Endometrial microvascular endothelial cells (primary cell): ENCODE results near the gene ZNF692. TPM values are rescaled to one million over a fixed set of nuclear protein-coding genes. Genes with fewer than 3 reads are reported as not detected.
"Not testable (repeated sequence)": the region's sequence is repeated elsewhere in the genome, so short reads cannot be mapped to it uniquely, and the experiment has no call there.

Source experiments
- in situ Hi-C: cut with HindIII; loops from 2 replicates; pipeline ENCODE4 v1.10.0; 2017; ENCODE audit warnings: low sequenced_read_pairs, low pct_unique_long_range_greater_than_20kb; ENCODE audit errors: inconsistent ontology term
- total RNA-seq: library from RNA; depleted of rRNA; stranded (reverse); fragments of >200 nt; gene quantifications from one replicate; pipeline ENCODE4 v1.2.3, GENCODE V29; 2015; ENCODE audit errors: inconsistent ontology term

Gene ZNF692
- total RNA-seq, 1 donor from 2014 or later = 43.8 TPM

- in situ Hi-C loops = no loop called here
Measured at GRCh38 chr1:248884632-248885295, 25.9 kb upstream of the ZNF692 start.

GRCh38 chr1:248882427-248882826, 23.5 kb upstream of the ZNF692 start:
- in situ Hi-C loops = not testable (repeated sequence)

DNA sequence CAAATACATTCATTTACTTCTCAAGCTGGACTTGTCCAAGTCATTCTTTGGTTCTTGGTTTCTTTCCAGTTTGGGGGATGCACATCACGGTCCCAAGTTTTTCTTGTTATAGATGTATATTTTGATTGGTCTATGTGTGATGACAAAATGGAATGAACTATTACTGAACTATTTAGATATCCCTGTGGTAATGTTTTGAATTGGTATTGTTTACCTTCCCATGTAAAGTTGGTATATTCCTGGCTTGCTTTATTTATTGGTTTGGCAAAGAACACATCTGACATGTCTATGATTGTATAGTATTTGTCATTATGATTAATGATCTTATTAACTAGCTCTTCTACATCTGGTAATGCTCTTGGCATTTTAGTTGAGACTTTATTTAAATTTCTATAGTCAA, 22.4 kb upstream of the ZNF692 start:
- in situ Hi-C loops = no loop called here

DNA sequence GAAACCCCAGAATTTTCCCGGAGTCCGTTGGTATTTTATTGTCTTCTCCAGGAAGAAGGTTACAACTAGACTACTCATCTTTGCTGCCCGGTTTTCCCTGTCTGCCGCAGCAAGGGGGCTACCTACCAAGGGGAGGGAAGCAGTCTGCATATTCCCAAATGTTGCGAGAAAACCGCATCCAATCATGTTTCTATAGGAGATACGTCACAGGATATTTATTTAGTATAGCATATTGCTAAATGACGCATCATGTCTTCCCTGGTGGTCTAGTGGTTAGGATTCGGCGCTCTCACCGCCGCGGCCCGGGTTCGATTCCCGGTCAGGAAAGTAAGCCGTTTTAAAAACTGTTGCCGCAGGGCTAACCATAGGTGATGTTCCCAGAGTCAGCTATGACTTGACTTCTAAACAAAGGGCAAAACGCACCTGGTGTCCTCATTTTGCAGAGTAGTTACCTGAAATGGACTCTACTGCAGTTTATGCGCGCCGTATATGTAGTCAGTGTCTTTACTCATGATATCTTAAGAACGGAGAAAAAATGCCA, 15.2 kb upstream of the ZNF692 start:
- in situ Hi-C loops = no loop called here

DNA sequence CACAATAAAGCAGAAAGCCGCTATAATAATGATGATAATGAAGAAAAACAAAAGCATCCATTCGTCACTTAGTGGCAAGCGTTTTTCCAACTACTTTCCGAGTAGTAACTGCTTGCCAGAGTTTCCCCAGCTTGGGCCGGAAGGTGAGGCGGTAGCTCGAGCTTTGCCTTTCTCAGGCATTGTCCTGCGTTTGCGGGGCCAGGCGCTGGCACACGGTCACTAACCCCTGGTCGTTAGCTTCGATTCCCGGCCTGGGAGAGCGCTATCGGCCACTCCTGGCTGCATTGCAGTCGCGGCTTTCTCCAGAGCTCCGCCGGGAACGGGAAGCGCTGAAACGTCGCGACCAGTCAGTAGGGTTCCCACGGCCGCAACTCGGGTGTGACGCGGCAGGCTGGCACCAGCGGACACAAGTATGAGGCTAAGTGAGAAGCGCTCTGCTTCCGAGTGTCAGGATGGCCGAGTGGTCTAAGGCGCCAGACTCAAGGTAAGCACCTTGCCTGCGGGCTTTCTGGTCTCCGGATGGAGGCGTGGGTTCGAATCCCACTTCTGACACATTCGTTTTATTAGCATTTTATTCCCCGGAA, 14.6 kb upstream of the ZNF692 start:
- in situ Hi-C loops = no loop called here

GRCh38 chr1:248872752-248873408, 14.0 kb upstream of the ZNF692 start:
- in situ Hi-C loops = no loop called here

DNA sequence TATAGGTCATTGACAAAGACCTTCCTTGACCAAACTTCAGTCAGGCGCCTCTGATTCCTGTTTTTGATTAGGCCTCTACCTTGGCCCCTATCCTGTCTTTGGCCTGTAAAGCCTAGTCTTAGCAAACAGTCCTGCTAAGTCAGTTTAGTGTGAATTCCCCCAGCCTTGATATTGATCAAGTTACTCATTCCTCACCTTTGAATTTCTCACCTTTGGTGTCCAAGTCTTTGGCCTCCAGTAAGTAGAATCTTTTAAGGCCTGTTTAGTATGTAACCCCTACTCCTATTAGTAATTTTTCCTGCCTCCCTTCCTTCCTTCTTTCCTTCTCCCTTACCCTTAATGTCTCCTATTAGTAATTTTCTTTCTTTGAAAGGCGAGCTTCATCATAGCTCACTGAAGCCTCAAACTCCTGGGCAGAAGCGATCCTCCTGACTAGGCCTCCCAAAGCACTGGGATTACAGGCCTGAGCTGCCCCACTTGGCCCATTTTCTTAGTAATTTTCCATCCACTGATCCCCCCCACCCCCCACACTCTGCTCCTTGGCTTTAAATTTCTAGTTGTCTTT, 13.0 kb upstream of the ZNF692 start:
- in situ Hi-C loops = no loop called here

DNA sequence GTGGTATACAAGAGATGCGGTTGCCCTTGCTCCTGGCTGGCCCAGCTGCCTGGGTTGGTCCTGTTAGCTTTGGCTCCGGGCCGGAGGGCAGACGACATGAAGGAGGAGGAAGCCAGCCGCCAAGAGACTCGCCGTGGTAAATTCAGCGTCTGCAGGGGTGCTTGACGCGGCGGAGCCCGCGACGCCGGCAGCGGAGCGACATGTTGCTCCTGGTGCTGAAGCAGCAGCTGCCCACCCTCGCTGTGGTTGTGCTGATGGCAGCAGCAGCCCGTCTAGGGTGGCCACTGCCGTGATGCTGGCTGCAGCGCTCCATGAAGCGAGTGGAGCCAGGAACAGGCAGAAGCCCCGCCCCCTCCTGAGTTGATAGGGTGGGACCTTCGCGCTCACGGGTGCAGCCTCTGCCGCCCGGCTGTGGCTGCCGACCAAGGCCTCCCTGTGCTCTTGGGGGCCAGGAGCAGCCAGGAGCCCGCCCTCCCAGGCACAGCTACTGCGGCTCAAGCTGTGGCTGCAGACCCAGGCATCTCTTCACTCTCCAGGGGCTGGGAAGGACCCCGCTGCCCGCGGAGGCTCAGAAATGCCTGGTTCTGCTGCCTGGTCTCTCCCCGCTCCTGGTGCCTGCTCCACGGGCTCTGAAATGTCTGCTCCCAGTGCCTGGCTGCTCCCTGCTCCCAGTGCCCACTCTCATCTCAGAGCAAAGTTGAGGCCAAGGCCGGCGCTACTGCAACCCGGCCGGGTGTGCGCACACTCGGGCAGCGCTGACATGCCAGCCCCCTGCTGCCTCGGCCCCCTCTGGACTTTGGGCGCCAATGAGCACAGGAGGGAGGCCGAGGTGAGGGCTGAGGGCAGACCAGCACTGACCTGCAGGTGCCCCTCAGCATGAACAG, 4.4 kb upstream of the ZNF692 start:
- in situ Hi-C loops = no loop called here

- in situ Hi-C loops = no loop called here
Measured at GRCh38 chr1:248862695-248862997, 3.8 kb upstream of the ZNF692 start.

- in situ Hi-C loops = no loop called here
Measured at GRCh38 chr1:248861616-248862015, 2.7 kb upstream of the ZNF692 start.

- in situ Hi-C loops = no loop called here
Measured at GRCh38 chr1:248860007-248860406, 1.1 kb upstream of the ZNF692 start.

DNA sequence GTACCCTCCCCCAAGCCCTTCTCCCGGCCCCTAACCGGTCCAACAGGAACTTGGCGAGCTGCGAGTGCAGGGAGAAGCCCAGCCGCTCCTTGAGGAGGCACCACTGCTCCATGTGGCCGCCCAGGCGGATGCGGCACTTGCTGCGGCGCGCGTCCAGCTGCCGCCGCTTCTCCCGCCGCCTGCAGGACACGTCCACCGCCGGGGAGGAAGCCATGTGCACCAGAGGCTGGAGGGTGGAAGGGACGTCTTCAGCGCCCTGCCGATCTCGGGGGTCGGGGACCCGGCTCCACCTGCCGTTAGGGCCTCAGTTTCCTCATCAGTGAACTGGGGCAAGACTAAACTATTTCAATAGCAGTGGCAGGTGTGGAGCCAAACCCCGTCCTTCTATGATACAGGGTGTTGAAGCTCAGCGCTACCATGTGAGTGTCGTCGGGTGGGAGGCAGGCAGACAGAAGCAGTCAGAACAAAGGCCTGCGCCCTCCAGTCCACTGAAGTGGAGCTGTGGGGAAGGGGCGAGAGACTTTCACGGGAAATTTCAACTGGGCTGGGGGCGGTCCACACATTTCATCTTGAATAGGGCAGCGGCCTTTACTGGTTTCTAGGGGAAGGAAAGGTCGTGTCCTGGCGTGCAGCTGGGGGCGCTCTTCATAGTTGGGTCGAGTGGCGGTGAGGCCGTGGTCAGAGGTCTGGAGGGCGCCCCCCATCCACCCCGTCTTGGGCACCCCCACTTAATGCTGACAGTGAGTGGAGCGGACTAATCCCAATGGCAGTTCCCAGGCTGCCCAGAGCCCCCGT, 592 bp downstream of the ZNF692 start:
- in situ Hi-C loops = no loop called here

DNA sequence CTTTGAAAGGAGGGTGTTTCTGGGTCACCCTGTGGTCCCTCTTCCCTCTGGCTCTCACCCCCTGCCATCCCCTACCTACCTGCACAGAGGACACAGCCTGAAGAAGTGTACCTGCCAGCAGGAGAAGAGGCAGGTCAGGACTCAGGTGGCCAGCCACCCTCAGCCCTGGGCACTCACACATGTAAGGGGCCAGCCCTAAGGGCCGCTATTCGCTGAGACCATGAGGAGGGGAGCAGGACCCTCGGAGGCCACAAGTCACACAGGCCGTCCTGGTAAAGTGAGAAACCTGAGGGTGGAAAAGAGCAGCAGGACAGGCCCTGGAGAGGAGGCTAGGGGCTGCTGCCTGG, 1.2 kb downstream of the ZNF692 start:
- in situ Hi-C loops = no loop called here

DNA sequence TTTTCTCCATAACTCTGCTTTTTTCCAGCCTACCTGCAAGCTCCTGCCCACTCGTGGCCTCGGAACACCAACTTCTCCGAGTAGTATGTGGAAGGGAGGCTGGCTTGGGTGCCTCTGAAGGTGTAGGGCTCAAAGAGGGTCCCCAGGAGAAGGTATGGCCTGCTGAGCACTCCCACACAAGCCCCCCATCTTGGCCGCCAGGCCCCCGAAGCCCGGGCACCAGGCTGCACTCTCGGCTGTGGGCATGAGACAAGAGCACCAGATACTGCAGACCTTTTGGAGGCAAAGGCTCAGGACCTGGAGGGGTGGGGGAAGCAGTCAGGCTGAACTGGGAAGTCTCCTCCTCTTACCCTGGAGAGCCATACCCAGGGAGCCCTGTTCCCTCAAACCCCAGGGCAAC, 1.7 kb downstream of the ZNF692 start:
- in situ Hi-C loops = no loop called here

DNA sequence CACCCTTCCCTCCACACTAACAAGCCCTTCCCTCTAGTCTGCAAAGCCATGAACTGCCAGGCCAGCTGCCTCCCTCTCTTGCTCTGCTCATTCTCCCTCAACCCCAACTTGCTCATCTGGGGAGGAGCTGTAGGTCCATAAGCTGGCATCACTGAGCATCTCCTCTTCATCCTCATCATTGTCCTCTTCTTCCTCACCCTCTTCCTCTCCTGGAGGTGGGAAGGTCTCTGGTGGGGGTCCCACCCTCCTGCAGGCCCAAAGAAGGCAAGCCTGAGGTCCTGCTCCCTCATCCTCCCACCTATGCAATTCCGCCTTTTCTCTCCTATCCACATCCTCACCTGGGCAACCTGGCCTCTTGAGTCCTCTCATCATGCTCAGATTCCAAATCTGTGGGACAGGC, 2.7 kb downstream of the ZNF692 start:
- in situ Hi-C loops = no loop called here

DNA sequence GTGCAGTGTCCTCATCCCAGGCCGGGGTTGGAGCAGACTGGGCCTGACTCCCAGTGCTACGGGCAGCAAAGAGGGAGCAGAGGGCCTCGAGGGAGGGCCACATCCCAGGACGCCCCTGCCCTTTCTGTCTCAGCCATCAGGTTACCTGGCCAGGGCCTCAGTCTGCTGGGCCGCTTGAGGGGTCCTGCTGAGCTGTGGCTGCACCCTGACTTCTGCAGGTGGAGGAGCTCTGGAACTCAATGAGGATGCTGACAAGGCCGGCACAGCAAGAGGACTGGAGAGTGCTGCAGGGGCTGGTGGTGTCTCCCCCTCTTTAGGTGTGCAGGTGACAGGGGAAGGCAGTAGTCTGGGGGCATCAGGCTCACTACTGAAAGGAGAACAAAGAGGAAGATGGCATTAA, 3.3 kb downstream of the ZNF692 start:
- in situ Hi-C loops = no loop called here

DNA sequence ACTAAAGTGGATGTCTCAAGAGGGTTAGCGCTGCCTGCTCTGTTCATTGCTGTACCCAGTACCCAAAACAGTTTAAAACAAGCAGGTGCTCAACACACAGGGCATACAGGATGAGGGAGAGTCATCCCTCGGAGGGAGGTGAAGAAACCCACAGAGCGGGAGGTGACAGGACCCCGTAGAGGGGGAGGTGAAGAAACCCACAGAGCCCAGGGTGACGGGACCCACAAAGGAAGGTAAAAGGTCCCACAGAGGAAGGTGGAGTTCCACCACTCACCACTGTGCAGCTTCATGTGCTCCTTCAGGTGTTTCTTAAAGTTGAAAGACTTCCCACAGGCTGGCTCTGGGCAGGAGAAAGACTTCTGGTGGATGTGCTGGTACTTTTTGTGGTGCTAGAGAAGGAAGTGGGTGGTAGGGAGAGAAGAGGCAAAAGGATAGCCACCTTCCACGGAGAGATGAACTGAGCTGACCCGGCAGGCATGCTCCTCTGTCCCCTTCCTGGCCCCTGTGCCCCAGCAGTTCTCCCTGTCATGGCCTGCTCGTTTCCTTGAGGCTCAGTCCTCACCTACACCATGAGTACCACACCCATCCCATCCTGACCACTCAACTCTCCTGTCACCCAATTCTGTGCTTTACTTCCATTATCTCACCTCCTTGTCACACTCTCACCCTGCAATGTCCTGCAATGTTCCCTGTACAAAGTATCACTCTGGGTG, 5.1 kb downstream of the ZNF692 start:
- in situ Hi-C loops = no loop called here
